ENCODE results near the gene MATN4. TPM values are rescaled to one million over a fixed set of nuclear protein-coding genes. Genes with fewer than 3 reads are reported as not detected.

The MATN4 gene
- total and polyA plus RNA-seq, 10 donors, result 0.19 to 0.52 TPM; not detected in 8

GRCh38 chr20:45251884-45252560 is 56.1 kb downstream of the MATN4 start:
- H3K4me3 ChIP-seq, result no peak overlapping the region
- H3K36me3 ChIP-seq, result no peaks in the 10 kb centered on the region
- DNase-seq, result no peak
- no peak for TF ChIP-seq POLR2AphosphoS5 (IDR thresholded peaks at IDR 0.05)
- TF ChIP-seq, protein P1, sequence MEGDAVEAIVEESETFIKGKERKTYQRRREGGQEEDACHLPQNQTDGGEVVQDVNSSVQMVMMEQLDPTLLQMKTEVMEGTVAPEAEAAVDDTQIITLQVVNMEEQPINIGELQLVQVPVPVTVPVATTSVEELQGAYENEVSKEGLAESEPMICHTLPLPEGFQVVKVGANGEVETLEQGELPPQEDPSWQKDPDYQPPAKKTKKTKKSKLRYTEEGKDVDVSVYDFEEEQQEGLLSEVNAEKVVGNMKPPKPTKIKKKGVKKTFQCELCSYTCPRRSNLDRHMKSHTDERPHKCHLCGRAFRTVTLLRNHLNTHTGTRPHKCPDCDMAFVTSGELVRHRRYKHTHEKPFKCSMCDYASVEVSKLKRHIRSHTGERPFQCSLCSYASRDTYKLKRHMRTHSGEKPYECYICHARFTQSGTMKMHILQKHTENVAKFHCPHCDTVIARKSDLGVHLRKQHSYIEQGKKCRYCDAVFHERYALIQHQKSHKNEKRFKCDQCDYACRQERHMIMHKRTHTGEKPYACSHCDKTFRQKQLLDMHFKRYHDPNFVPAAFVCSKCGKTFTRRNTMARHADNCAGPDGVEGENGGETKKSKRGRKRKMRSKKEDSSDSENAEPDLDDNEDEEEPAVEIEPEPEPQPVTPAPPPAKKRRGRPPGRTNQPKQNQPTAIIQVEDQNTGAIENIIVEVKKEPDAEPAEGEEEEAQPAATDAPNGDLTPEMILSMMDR (IDR thresholded peaks at IDR 0.05 in 8 of 11, conservative IDR thresholded peaks at IDR 0.05 in 3 of 11), result no peak
- TF ChIP-seq POLR2A (IDR thresholded peaks at IDR 0.05), result no peak
- intact Hi-C loops (cut with DNase I; ENCODE audit: low total_unique reads), result no loop called here
- no peaks in the 10 kb centered on the region for H3K9me3 ChIP-seq
- H3K27ac ChIP-seq, result peak overlapping the region in 1 of 8 donors; percentile 11
- H3K4me1 ChIP-seq, result peaks cover 0 to 17% (median 4%) of the 10 kb centered on the region in 6 donors
- 32 to 45% (median 35%) methylated on average over 5 of the region's 5 CpGs for WGBS, 5 donors
- peaks cover 0 to 67% (median 5%) of the 10 kb centered on the region in 7 donors for H3K27me3 ChIP-seq (replicated peaks in 1 of 7)

GRCh38 chr20:45248609-45249008 is 59.5 kb downstream of the MATN4 start:
- DNase-seq, result no peak
- H3K27ac ChIP-seq, result no peak overlapping the region
- H3K36me3 ChIP-seq, result no peaks in the 10 kb centered on the region
- peaks cover 0 to 12% (median 0%) of the 10 kb centered on the region in 6 donors for H3K4me1 ChIP-seq
- H3K27me3 ChIP-seq (replicated peaks in 1 of 7), result peaks cover 0 to 75% (median 16%) of the 10 kb centered on the region in 7 donors
- TF ChIP-seq, protein P1 (IDR thresholded peaks at IDR 0.05 in 8 of 11, conservative IDR thresholded peaks at IDR 0.05 in 3 of 11), result no peak
- TF ChIP-seq POLR2AphosphoS5 (IDR thresholded peaks at IDR 0.05) (no peak), POLR2A (IDR thresholded peaks at IDR 0.05) (no peak)
- H3K9me3 ChIP-seq, result no peaks in the 10 kb centered on the region
- H3K4me3 ChIP-seq, result no peak overlapping the region
- intact Hi-C loops (cut with DNase I; ENCODE audit: low total_unique reads), result no loop called here

DNA sequence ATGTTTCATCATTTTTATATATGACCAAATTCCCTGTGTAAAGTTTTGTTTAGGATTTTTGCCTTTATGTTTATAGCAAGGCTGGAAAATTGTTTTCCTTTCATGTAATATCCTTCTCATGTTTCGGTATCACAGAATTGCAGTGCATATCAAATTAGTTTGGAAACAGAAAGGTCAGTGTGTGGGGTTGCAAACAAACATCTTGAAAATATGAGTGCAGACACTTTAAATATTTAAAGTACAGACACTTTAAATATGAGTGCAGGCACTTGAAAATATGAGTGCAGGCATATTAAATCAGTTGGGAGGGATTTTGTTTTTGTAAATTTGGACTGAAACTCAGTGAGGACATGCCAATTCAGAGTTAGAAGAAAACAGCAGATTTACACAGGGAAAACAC is 60.2 kb downstream of the MATN4 start:
- WGBS, 5 donors, result 40 to 78% (median 72%) methylated on average over 1 of the region's 1 CpG
- Histone ChIP-seq H3K27me3 (replicated peaks in 1 of 7) (peaks cover 0 to 67% (median 16%) of the 10 kb centered on the region in 7 donors), H3K4me3 (no peak overlapping the region), H3K36me3 (no peaks in the 10 kb centered on the region), H3K9me3 (no peaks in the 10 kb centered on the region), H3K27ac (no peak overlapping the region), H3K4me1 (peaks cover 0 to 12% (median 0%) of the 10 kb centered on the region in 6 donors)
- intact Hi-C loops (cut with DNase I; ENCODE audit: low total_unique reads), result no loop called here
- no peak for DNase-seq
- TF ChIP-seq, protein P1 (IDR thresholded peaks at IDR 0.05 in 8 of 11, conservative IDR thresholded peaks at IDR 0.05 in 3 of 11), result no peak
- TF ChIP-seq POLR2A (IDR thresholded peaks at IDR 0.05) (no peak), POLR2AphosphoS5 (IDR thresholded peaks at IDR 0.05) (no peak)

- H3K36me3 ChIP-seq, result no peaks in the 10 kb centered on the region
- H3K4me3 ChIP-seq, result no peak overlapping the region
- peaks cover 0 to 58% (median 19%) of the 10 kb centered on the region in 7 donors for H3K27me3 ChIP-seq (replicated peaks in 1 of 7)
- TF ChIP-seq, protein P1 (IDR thresholded peaks at IDR 0.05 in 8 of 11, conservative IDR thresholded peaks at IDR 0.05 in 3 of 11), result no peak
- no peak for TF ChIP-seq POLR2A (IDR thresholded peaks at IDR 0.05)
- no peak for TF ChIP-seq POLR2AphosphoS5 (IDR thresholded peaks at IDR 0.05)
- H3K27ac ChIP-seq, result peak overlapping the region in 2 of 8 donors; percentile 2 to 10
- peaks cover 0 to 12% (median 0%) of the 10 kb centered on the region in 6 donors for H3K4me1 ChIP-seq
- WGBS, 5 donors, result 18 to 27% (median 24%) methylated on average over 6 of the region's 6 CpGs
- no peak for DNase-seq
- H3K9me3 ChIP-seq, result no peaks in the 10 kb centered on the region
- intact Hi-C loops (cut with DNase I; ENCODE audit: low total_unique reads), result no loop called here
These were observed 62.0 kb downstream of the MATN4 start for GRCh38 chr20:45246109-45246508.

Data from spleen (tissue), 11 donors.